K562 (cell line): Measurements from ENCODE around the gene RPS19BP1. TPM values are rescaled to one million over a fixed set of nuclear protein-coding genes. Genes with fewer than 3 reads are reported as not detected.

Source experiments
- ATAC-seq: fragments of 200-7000 bp; cut with Tn5 transposase; 3 replicates; pipeline ENCODE4 v1.9.1; 2020; ENCODE audit warnings: moderate library complexity
- BruUV-seq: library from RNA; stranded (reverse); fragments of 400-500 nt; replicated peaks from 2 replicates; lab custom pipeline; 2021; lab: Mats Ljungman, UMichigan
- CTCF ChIA-PET: fragments of 300-600 bp; formaldehyde crosslinking; extraction: SDS; loops from one replicate; lab custom pipeline; 2021; ENCODE audit warnings: low intra/inter-chr PET ratio; lab: Yijun Ruan, JAX
- POLR2A ChIA-PET: fragments of 300-600, 350-650 bp; sonication (Branson Sonifier 250); formaldehyde crosslinking; extraction: SDS; loops from one replicate; lab custom pipeline; 2021; ENCODE audit warnings: antibody characterized with exemption, inconsistent platforms; lab: Yijun Ruan, JAX
- DNase-seq, 4 experiments: peaks; one replicate each; pipeline versions ENCODE4 v3.0.0 to v3.0.0-alpha.2; 2011 to 2018; ENCODE audit warnings: low spot score in 3 of 4, mixed read lengths in 3 of 4; ENCODE audit errors: extremely low read depth in 1 of 4
- FAIRE-seq: peaks from 2 replicates; lab custom pipeline; 2011; peaks lifted over from hg19 to GRCh38; lab: Jason Lieb, UNC
- H2AFZ ChIP-seq: 2 replicates; pipeline ENCODE4 v1.6.0; 2011; ENCODE audit warnings: low read depth, low read length, control low read depth, inconsistent platforms
- H3K27ac ChIP-seq: fragments of 200-600 bp; 3 replicates; pipeline ENCODE4 v1.8.0; 2011; ENCODE audit warnings: low read depth, mild to moderate bottlenecking, control low read depth, inconsistent platforms, low read length, moderate library complexity, mixed read lengths; ENCODE audit errors: extremely low read depth
- H3K27me3 ChIP-seq, 2 experiments: fragments of 300-600 bp in 1 of 2; 2 replicates in 1 of 2; 3 replicates in 1 of 2; pipeline versions ENCODE4 v1.6.0 to v1.8.0; 2011; ENCODE audit warnings: inconsistent platforms in 2 of 2, low read length in 2 of 2, mild to moderate bottlenecking in 1 of 2, mixed read lengths in 1 of 2, moderate library complexity in 1 of 2; ENCODE audit not compliant: control insufficient read depth in 2 of 2, insufficient read depth in 2 of 2
- H3K36me3 ChIP-seq: fragments of 300-600 bp; 3 replicates; pipeline ENCODE4 v1.8.0; 2011; ENCODE audit warnings: mild to moderate bottlenecking, low read length, inconsistent platforms; ENCODE audit not compliant: control insufficient read depth, insufficient read depth
- H3K4me1 ChIP-seq, 2 experiments: fragments of 200-600 bp in 1 of 2; replicated peaks in 1 of 2; 2 replicates in 1 of 2; 3 replicates in 1 of 2; pipeline versions ENCODE4 v1.5.1 to v1.8.0; 2011; ENCODE audit warnings: inconsistent platforms in 2 of 2, low read length in 2 of 2, mild to moderate bottlenecking in 1 of 2, mixed read lengths in 1 of 2, moderate library complexity in 1 of 2; ENCODE audit not compliant: control insufficient read depth in 2 of 2, insufficient read depth in 2 of 2
- H3K4me2 ChIP-seq: 2 replicates; pipeline ENCODE4 v1.6.1; 2011; ENCODE audit warnings: low read length, control low read depth, inconsistent platforms, mixed read lengths; ENCODE audit not compliant: insufficient read depth
- H3K4me3 ChIP-seq: fragments of 200-600 bp; sonication (generic), shearing (Covaris generic); 2 replicates; pipeline ENCODE4 v1.5.1; 2016; ENCODE audit warnings: control low read depth, inconsistent platforms
- H3K79me2 ChIP-seq: fragments of 200-600 bp; 3 replicates; pipeline ENCODE4 v1.8.0; 2011; ENCODE audit warnings: low read length, inconsistent platforms; ENCODE audit not compliant: control insufficient read depth, insufficient read depth
- H3K9ac ChIP-seq, 2 experiments: 2 replicates each; pipeline versions ENCODE4 v1.6.0 to v1.6.1; 2011; ENCODE audit warnings: low read depth in 2 of 2, low read length in 2 of 2, control low read depth in 1 of 2, inconsistent platforms in 1 of 2, mild to moderate bottlenecking in 1 of 2, mixed read lengths in 1 of 2; ENCODE audit not compliant: insufficient read depth in 1 of 2
- H3K9me1 ChIP-seq: one replicate; pipeline ENCODE4 v1.6.0; 2011; ENCODE audit warnings: inconsistent platforms, mild to moderate bottlenecking, low read length, moderate library complexity; ENCODE audit not compliant: control insufficient read depth, insufficient read depth
- H3K9me3 ChIP-seq: replicated peaks from 2 replicates; pipeline ENCODE4 v1.5.1; 2011; ENCODE audit warnings: low read depth, low read length, inconsistent platforms; ENCODE audit not compliant: control insufficient read depth, insufficient read depth
- H4K20me1 ChIP-seq: replicated peaks from 2 replicates; pipeline ENCODE4 v1.6.1; 2011; ENCODE audit warnings: low read length, inconsistent platforms, mixed read lengths; ENCODE audit not compliant: control insufficient read depth, insufficient read depth
- CCNT2 ChIP-seq: IDR thresholded peaks from 2 replicates; pipeline ENCODE4 v1.6.1; 2011; ENCODE audit warnings: borderline replicate concordance, low read depth, mild to moderate bottlenecking, moderate library complexity, mixed read lengths, low read length; ENCODE audit not compliant: insufficient read length; ENCODE audit errors: extremely low read depth
- EGR1 ChIP-seq: fragments of 450-650 bp; conservative IDR thresholded peaks from 2 replicates; pipeline ENCODE4 v1.6.1; 2017; ENCODE audit warnings: mild to moderate bottlenecking
- ERF ChIP-seq: fragments of 450-650 bp; formaldehyde crosslinking; IDR thresholded peaks from 2 replicates; pipeline ENCODE4 v1.4.0; 2020; ENCODE audit warnings: mild to moderate bottlenecking, mixed read lengths
- HMGN3 ChIP-seq: IDR thresholded peaks from 2 replicates; pipeline ENCODE4 v1.6.1; 2011; ENCODE audit warnings: borderline replicate concordance, low read depth, mild to moderate bottlenecking, mixed read lengths, low read length; ENCODE audit not compliant: insufficient read length; ENCODE audit errors: extremely low read depth
- HNRNPL ChIP-seq: fragments of 200-400 bp; formaldehyde crosslinking; IDR thresholded peaks from 2 replicates; pipeline ENCODE4 v1.6.1; 2017; ENCODE audit warnings: low read depth, mild to moderate bottlenecking, low read length
- KLF16 ChIP-seq: IDR thresholded peaks from 2 replicates; pipeline ENCODE4 v1.6.1; 2016; ENCODE audit warnings: antibody characterized with exemption
- L3MBTL2 ChIP-seq: fragments of 450-650 bp; IDR thresholded peaks from 2 replicates; pipeline ENCODE4 v1.6.1; 2016; ENCODE audit warnings: mild to moderate bottlenecking, moderate library complexity
- POLR2AphosphoS5 ChIP-seq: IDR thresholded peaks from 2 replicates; pipeline ENCODE4 v1.6.1; 2011; ENCODE audit warnings: mild to moderate bottlenecking, low read depth, low read length, moderate library complexity; ENCODE audit not compliant: control insufficient read depth, insufficient read depth
- POLR2G ChIP-seq: fragments of 200-400 bp; formaldehyde crosslinking; IDR thresholded peaks from 2 replicates; pipeline ENCODE4 v1.6.1; 2017; ENCODE audit warnings: low read depth, mild to moderate bottlenecking, antibody characterized with exemption, low read length, moderate library complexity
- RNF2 ChIP-seq: sonication (generic); IDR thresholded peaks from 2 replicates; pipeline ENCODE4 v1.6.1; 2016
- SMAD4 ChIP-seq: fragments of 250-450 bp; sonication (Bioruptor Pico); conservative IDR thresholded peaks from 2 replicates; pipeline ENCODE4 v1.8.0; 2021; ENCODE audit warnings: inconsistent platforms, mild to moderate bottlenecking, moderate library complexity
- TEAD2 ChIP-seq: fragments of 450-650 bp; IDR thresholded peaks from 2 replicates; pipeline ENCODE4 v1.6.1; 2016; ENCODE audit warnings: missing genetic modification characterization, control low read depth, missing compliant biosample characterization
- ZKSCAN1 ChIP-seq: fragments of 150-350 bp; IDR thresholded peaks from 2 replicates; pipeline ENCODE4 v1.6.1; 2016; ENCODE audit warnings: low read depth, low read length
- ZNF75A ChIP-seq: fragments of 450-650 bp; formaldehyde crosslinking; IDR thresholded peaks from 2 replicates; pipeline ENCODE4 v1.4.0; 2020; ENCODE audit warnings: mild to moderate bottlenecking
- WGBS: fragments of 100-300 bp; shearing (Covaris generic); methylation state at CpG from one replicate; pipeline ENCODE4 v1.1.6; 2016; ENCODE audit warnings: low coverage, mixed read lengths; ENCODE audit not compliant: insufficient coverage; ENCODE audit errors: missing lambda C conversion rate; 5-methylcytosine and 5-hydroxymethylcytosine counted together
- in situ Hi-C: fragments of 300-500 bp; cut with MboI; formaldehyde crosslinking; loops from 4 replicates; pipeline ENCODE4 v1.15.0; 2018; ENCODE audit warnings: inconsistent platforms, mixed read lengths
- intact Hi-C: fragments of 100-400 bp; cut with micrococcal nuclease; formaldehyde crosslinking; loops from 2 replicates; pipeline ENCODE4 v1.14.2; 2022
- polyA plus RNA-seq, 8 experiments: library from polyadenylated mRNA; depleted of rRNA in 4 of 8; stranded (reverse) in 5 of 8; unstranded in 3 of 8; fragments of >200 nt; fragmentation: Nextera tagmentation in 2 of 8; fragmentation: Illumina TruSeq in 1 of 8; extraction: Ambion mirVana in 2 of 8; extraction: Trizol in 1 of 8; gene quantifications; 2 replicates each; pipeline versions ENCODE4 v1.2.1 to v1.2.3, GENCODE V29; 2011 to 2014; ENCODE audit warnings: inconsistent platforms in 1 of 8, missing spikeins in 1 of 8
- total RNA-seq, 7 experiments: library from RNA; depleted of rRNA in 6 of 7; stranded (reverse); fragments of >200 nt in 6 of 7; fragmentation: Illumina TruSeq in 2 of 7; extraction: Trizol in 2 of 7; gene quantifications; 2 replicates each; pipeline versions ENCODE4 v1.2.1 to v1.2.3, GENCODE V29; 2011 to 2021; ENCODE audit warnings: low replicate concordance in 1 of 7
- TF ChIP-seq, protein P1 (sequence below), 2 experiments: IDR thresholded peaks in 1 of 2; conservative IDR thresholded peaks in 1 of 2; 2 replicates each; pipeline ENCODE4 v1.6.1; 2016; ENCODE audit warnings: low read depth in 2 of 2, mild to moderate bottlenecking in 1 of 2, missing compliant biosample characterization in 1 of 2, missing genetic modification characterization in 1 of 2, moderate library complexity in 1 of 2
- TF ChIP-seq, protein P2 (sequence below), 2 experiments: IDR thresholded peaks; 2 replicates each; pipeline ENCODE4 v1.6.1; 2011; ENCODE audit warnings: borderline replicate concordance in 1 of 2, control low read depth in 1 of 2, low read depth in 1 of 2, low read length in 1 of 2, mild to moderate bottlenecking in 1 of 2, mixed read lengths in 1 of 2, moderate library complexity in 1 of 2; ENCODE audit not compliant: insufficient read depth in 1 of 2, insufficient read length in 1 of 2, poor library complexity in 1 of 2, severe bottlenecking in 1 of 2; ENCODE audit errors: extremely low read depth in 1 of 2
- TF ChIP-seq, protein P3 (sequence below): sonication (generic); formaldehyde crosslinking; IDR thresholded peaks from 2 replicates; pipeline ENCODE4 v1.8.0; 2022; ENCODE audit warnings: missing genetic modification reagents, mild to moderate bottlenecking, borderline replicate concordance

The RPS19BP1 gene
- total and polyA plus RNA-seq, 9 of the 15 experiments (the other 6 are each of a cell fraction or from before 2014, with no cell fraction given): 3.0 to 223 (median 84.3) TPM

DNA sequence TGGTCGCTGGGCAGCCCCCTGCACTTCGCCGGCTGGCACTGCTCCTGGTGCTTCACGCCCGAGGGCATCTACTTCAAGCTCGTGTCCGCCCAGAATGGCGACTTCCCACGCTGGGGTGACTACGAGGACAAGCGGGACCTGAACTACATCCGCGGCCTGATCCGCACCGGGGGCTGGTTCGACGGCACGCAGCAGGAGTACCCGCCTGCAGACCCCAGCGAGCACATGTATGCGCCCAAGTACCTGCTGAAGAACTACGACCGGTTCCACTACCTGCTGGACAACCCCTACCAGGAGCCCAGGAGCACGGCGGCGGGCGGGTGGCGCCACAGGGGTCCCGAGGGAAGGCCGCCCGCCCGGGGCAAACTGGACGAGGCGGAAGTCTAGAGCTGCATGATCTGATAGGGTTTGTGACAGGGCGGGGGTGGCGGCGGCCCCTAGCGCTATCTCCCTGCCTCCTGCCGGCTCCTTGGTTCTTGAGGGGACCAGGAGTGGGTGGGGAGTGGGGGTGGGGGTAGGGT, 43.9 kb downstream of the RPS19BP1 start:
- in situ Hi-C loops: no loop called here
- TF ChIP-seq, protein P1, sequence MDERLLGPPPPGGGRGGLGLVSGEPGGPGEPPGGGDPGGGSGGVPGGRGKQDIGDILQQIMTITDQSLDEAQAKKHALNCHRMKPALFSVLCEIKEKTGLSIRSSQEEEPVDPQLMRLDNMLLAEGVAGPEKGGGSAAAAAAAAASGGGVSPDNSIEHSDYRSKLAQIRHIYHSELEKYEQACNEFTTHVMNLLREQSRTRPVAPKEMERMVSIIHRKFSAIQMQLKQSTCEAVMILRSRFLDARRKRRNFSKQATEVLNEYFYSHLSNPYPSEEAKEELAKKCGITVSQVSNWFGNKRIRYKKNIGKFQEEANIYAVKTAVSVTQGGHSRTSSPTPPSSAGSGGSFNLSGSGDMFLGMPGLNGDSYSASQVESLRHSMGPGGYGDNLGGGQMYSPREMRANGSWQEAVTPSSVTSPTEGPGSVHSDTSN (CRISPR knock-in tag; IDR thresholded peaks at IDR 0.05; ENCODE audit: low read depth): no peak
- TF ChIP-seq, protein P1 (tag; conservative IDR thresholded peaks at IDR 0.05; ENCODE audit: low read depth): no peak
- TF ChIP-seq EGR1 (peak; percentile 86), KLF16 (peak; percentile 7; the same call in 1 of the 2 replicates), L3MBTL2 (peak; percentile 36; the same call in 1 of the 2 replicates), ZKSCAN1 (no peak), TEAD2 (tag) (no peak), CCNT2 (peak; percentile 27), SMAD4 (0 out of 2 replicates have a peak, but pooled peaks have one; percentile 73), POLR2AphosphoS5 (0 out of 2 replicates have a peak, but pooled peaks have one; percentile 37), ZNF75A (no peak), HNRNPL (peak; percentile 52; the same call in 1 of the 2 replicates), HMGN3 (peak; percentile 63), ERF (CRISPR knock-in tag) (no peak), POLR2G (peak; percentile 63), RNF2 (0 out of 2 replicates have a peak, but pooled peaks have one; percentile 43)
- TF ChIP-seq, protein P2, sequence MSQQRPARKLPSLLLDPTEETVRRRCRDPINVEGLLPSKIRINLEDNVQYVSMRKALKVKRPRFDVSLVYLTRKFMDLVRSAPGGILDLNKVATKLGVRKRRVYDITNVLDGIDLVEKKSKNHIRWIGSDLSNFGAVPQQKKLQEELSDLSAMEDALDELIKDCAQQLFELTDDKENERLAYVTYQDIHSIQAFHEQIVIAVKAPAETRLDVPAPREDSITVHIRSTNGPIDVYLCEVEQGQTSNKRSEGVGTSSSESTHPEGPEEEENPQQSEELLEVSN (IDR thresholded peaks at IDR 0.05; ENCODE audit: borderline replicate concordance in 1 of 2, extremely low read depth in 1 of 2, insufficient read depth in 1 of 2, insufficient read length in 1 of 2, low read depth in 1 of 2, low read length in 1 of 2, poor library complexity in 1 of 2, severe bottlenecking in 1 of 2): peak in 1 of 2 experiments; percentile 31
- TF ChIP-seq, protein P3, sequence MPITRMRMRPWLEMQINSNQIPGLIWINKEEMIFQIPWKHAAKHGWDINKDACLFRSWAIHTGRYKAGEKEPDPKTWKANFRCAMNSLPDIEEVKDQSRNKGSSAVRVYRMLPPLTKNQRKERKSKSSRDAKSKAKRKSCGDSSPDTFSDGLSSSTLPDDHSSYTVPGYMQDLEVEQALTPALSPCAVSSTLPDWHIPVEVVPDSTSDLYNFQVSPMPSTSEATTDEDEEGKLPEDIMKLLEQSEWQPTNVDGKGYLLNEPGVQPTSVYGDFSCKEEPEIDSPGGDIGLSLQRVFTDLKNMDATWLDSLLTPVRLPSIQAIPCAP (CRISPR knock-in tag): no peak

More for the DNA sequence above, 43.9 kb downstream of the RPS19BP1 start:
- Histone ChIP-seq H3K27ac (peak overlapping the region; percentile 73), H2AFZ (peak overlapping the region; percentile 81), H3K9me3 (no peaks in the 10 kb centered on the region), H3K79me2 (peaks cover 26% of the 10 kb centered on the region; the same call in 2 of the 3 replicates), H3K9me1 (no peaks in the 10 kb centered on the region), H4K20me1 (no peaks in the 10 kb centered on the region), H3K4me1 (peaks cover 29 to 52% of the 10 kb centered on the region in 2 experiments), H3K27me3 (no peaks in the 10 kb centered on the region), H3K4me2 (peak overlapping the region; percentile 73), H3K36me3 (peaks cover 10% of the 10 kb centered on the region; the same call in 1 of the 3 replicates), H3K4me3 (no peak overlapping the region), H3K9ac (peak overlapping the region; percentile 25 to 83; a peak in 3 of 4 replicates)
- POLR2A ChIA-PET: interaction anchor here (0.6 to 1.5 kb wide), 3 partner anchors 26 to 169 kb away, joined by 3 to 6 read pairs (median 3); partner anchors contain the start of gene RPL3
- BruUV-seq: no TSS peak
- DNase-seq (peak; percentile 84 to 87 (median 87)), ATAC-seq (peak; percentile 80), FAIRE-seq (no peak)
- CTCF ChIA-PET: no interaction called here
- 20% methylated on average over 17 of the region's 39 CpGs for WGBS
- intact Hi-C loops: no loop called here
